Right lobe of liver (tissue), 6 donors: ENCODE data around the gene SKAP2. TPM values are rescaled to one million over a fixed set of nuclear protein-coding genes. Genes with fewer than 3 reads are reported as not detected.

Experiments used
- ATAC-seq, 4 donors: fragments of 200-7000 bp; cut with Tn5 transposase; one replicate each; pipeline ENCODE4 v1.9.1; 2020; ENCODE audit warnings: mild to moderate bottlenecking in 4 of 4, moderate library complexity in 4 of 4
- DNase-seq, 3 donors: peaks; one replicate each; pipeline ENCODE4 v3.0.0-alpha.2; 2020
- H3K27ac ChIP-seq, 3 donors: fragments of 200-600 bp; one replicate each; pipeline ENCODE4 v1.8.0; 2022
- H3K27me3 ChIP-seq, 2 donors: fragments of 200-600 bp; one replicate each; pipeline ENCODE4 v1.8.0; 2022
- H3K36me3 ChIP-seq, 4 donors: fragments of 200-600 bp; sonication (generic) in 1 of 4; one replicate each; pipeline versions ENCODE4 v1.5.1 to v1.8.0; 2017 to 2022; ENCODE audit warnings: control low read depth in 1 of 4
- H3K4me1 ChIP-seq, 4 donors: fragments of 200-600 bp; sonication (generic) in 1 of 4; one replicate each; pipeline versions ENCODE4 v1.5.1 to v1.8.0; 2017 to 2022; ENCODE audit warnings: control low read depth in 1 of 4
- H3K4me3 ChIP-seq, 3 donors: fragments of 200-600 bp; one replicate each; pipeline ENCODE4 v1.8.0; 2022
- H3K9me3 ChIP-seq, 4 donors: fragments of 200-600 bp; sonication (generic) in 1 of 4; one replicate each; pipeline versions ENCODE4 v1.5.1 to v1.8.0; 2017 to 2022; ENCODE audit warnings: control low read depth in 1 of 4
- POLR2A ChIP-seq: fragments of 450-650 bp; IDR thresholded peaks from one replicate; pipeline ENCODE4 v1.6.1; 2017; ENCODE audit warnings: antibody characterized with exemption, mild to moderate bottlenecking
- WGBS: methylation state at CpG from one replicate; pipeline ENCODE4 v1.1.6; 2018; ENCODE audit warnings: low coverage, low lambda C conversion rate; ENCODE audit not compliant: insufficient coverage; ENCODE audit errors: missing lambda C conversion rate; 5-methylcytosine and 5-hydroxymethylcytosine counted together
- intact Hi-C, 2 donors: fragments of 100-400 bp; cut with DNase I; formaldehyde crosslinking; loops; one replicate each; pipeline versions ENCODE4 v1.11.2 to v1.14.1; 2022
- total RNA-seq, 6 experiments: library from RNA; depleted of rRNA in 2 of 6; stranded (reverse); fragments of >200 nt in 2 of 6; fragmentation: NEBNext Ultra II Directional in 3 of 6; extraction: Animal tissue kit (Norgen Biotek cat#: 25700) in 3 of 6; gene quantifications; one replicate each; pipeline versions ENCODE4 v1.1.0 to v1.2.4, GENCODE V29; 2016 to 2023
- TF ChIP-seq, protein P1 (sequence below), 4 donors: fragments of 200-600 bp in 3 of 4; fragments of 450-650 bp in 1 of 4; IDR thresholded peaks; one replicate each; pipeline versions ENCODE4 v1.5.1 to v1.8.0; 2016 to 2022; ENCODE audit warnings: antibody characterized with exemption in 4 of 4, mild to moderate bottlenecking in 2 of 4
- donor health status: DM: no; HTN: yes; CAD: no.
- donor health status: DM: no; HTN: no; CAD: no.
- donor health status: DM: no; HTN: no; CAD: no.
- donor health status: DM: no; HTN: yes; CAD: no.
- donor health status: DM: no; HTN: yes; CAD: no.

Gene SKAP2
- total RNA-seq, 6 experiments from 2014 or later = 4.7 to 19.6 (median 9.0) TPM

DNA sequence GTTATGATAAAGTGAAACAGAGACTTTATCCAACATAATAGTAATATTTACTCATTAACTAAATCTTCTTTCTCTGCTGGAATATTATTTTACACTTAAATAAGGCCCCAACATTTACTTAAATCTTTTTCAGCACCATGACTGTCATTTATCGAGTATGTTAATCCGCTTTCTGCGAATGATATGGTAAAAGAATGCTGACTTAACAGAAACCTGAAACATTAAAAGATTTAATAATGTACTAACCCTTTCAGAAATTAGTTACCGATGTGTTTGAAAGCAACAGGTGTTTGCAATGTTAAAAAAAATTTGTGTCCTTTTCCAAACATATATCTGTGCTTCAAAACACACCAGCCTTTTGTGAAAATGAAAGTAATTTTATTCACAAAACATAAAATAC lies 190.5 kb downstream of the SKAP2 start:
- no peaks in the 10 kb centered on the region for H3K4me1 ChIP-seq
- no peak overlapping the region for H3K4me3 ChIP-seq
- no peaks in the 10 kb centered on the region for H3K36me3 ChIP-seq
- no peak for DNase-seq
- H3K27me3 ChIP-seq = no peaks in the 10 kb centered on the region
- intact Hi-C loops = no loop called here
- no peak overlapping the region for H3K27ac ChIP-seq
- TF ChIP-seq POLR2A = no peak
- TF ChIP-seq, protein P1, sequence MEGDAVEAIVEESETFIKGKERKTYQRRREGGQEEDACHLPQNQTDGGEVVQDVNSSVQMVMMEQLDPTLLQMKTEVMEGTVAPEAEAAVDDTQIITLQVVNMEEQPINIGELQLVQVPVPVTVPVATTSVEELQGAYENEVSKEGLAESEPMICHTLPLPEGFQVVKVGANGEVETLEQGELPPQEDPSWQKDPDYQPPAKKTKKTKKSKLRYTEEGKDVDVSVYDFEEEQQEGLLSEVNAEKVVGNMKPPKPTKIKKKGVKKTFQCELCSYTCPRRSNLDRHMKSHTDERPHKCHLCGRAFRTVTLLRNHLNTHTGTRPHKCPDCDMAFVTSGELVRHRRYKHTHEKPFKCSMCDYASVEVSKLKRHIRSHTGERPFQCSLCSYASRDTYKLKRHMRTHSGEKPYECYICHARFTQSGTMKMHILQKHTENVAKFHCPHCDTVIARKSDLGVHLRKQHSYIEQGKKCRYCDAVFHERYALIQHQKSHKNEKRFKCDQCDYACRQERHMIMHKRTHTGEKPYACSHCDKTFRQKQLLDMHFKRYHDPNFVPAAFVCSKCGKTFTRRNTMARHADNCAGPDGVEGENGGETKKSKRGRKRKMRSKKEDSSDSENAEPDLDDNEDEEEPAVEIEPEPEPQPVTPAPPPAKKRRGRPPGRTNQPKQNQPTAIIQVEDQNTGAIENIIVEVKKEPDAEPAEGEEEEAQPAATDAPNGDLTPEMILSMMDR (IDR thresholded peaks at IDR 0.05) = no peak
- no peak for ATAC-seq
- H3K9me3 ChIP-seq = no peaks in the 10 kb centered on the region
- WGBS = 69% methylated on average over 4 of the region's 4 CpGs

DNA sequence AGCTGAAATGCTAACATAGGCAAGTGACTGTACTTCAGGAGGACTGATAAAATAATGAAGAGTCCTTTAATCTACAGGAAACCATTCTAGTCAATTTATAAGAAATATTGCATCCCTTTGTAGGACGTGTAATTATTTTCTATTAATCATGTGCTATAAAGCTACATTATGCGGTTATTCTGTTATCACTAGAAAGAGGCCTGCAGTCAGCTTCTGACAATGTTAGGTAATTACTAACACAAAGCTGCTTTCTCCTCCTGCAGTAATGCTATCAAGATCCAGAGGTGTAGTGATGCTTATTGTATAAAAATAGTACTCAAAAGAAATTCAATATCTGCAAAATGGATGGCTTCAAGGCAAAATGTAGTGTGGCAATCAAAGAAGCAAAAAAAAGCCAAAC lies 191.1 kb downstream of the SKAP2 start:
- intact Hi-C loops = no loop called here
- DNase-seq = no peak
- no peaks in the 10 kb centered on the region for H3K9me3 ChIP-seq
- ATAC-seq = no peak
- no peak overlapping the region for H3K27ac ChIP-seq
- no peaks in the 10 kb centered on the region for H3K4me1 ChIP-seq
- TF ChIP-seq, protein P1 (IDR thresholded peaks at IDR 0.05) = no peak
- TF ChIP-seq POLR2A = no peak
- H3K4me3 ChIP-seq = no peak overlapping the region
- H3K36me3 ChIP-seq = no peaks in the 10 kb centered on the region
- WGBS = 59% methylated on average over 2 of the region's 2 CpGs
- H3K27me3 ChIP-seq = no peaks in the 10 kb centered on the region

DNA sequence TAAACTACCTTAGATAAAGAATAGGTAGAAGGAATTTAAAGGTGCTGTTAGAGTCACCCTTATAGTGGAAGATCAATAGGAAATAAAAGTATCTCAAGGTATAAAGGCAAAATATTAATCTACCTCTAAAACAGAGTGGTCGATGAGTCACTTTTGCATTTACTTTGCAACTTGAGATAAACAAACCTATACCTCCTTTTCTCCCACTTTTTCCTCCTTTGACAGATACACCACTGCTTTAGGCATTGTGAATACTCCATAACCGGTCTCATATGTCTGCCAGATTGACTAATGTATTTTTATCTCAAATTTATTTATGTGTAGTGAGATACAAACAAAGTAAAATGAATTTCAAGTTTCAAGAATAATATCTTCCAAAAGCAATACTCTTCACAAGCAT lies 193.5 kb downstream of the SKAP2 start:
- no peak overlapping the region for H3K4me3 ChIP-seq
- DNase-seq (no peak), ATAC-seq (no peak)
- TF ChIP-seq, protein P1 (IDR thresholded peaks at IDR 0.05) = no peak
- TF ChIP-seq POLR2A = no peak
- 68% methylated on average over 2 of the region's 2 CpGs for WGBS
- no peaks in the 10 kb centered on the region for H3K27me3 ChIP-seq
- no peaks in the 10 kb centered on the region for H3K36me3 ChIP-seq
- no peaks in the 10 kb centered on the region for H3K4me1 ChIP-seq
- intact Hi-C loops = no loop called here
- H3K9me3 ChIP-seq = no peaks in the 10 kb centered on the region
- no peak overlapping the region for H3K27ac ChIP-seq

DNA sequence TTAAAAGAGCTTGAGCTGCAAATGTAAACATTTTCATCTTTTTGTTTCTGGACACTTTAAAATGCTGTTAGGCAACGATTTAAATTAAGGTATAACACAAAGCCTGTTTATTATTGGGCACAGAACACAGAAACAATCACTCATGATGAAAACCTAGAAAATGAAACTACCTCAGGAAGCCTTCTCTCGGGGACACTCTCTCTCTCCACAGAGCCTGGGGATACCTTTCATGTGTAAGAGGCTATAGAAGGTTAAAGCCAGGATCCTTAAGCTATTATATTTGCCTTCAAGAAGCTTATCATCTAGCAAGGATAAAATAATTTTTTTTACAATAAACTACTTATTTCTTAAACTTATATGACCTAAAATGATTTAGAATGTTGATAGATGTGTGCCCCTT lies 194.1 kb downstream of the SKAP2 start:
- ATAC-seq = no peak
- 36% methylated on average over 2 of the region's 2 CpGs for WGBS
- intact Hi-C loops = no loop called here

More for the DNA sequence above, 194.1 kb downstream of the SKAP2 start:
- Histone ChIP-seq H3K4me1 (no peaks in the 10 kb centered on the region), H3K4me3 (no peak overlapping the region), H3K27ac (no peak overlapping the region), H3K36me3 (no peaks in the 10 kb centered on the region), H3K27me3 (no peaks in the 10 kb centered on the region), H3K9me3 (no peaks in the 10 kb centered on the region)
- DNase-seq = no peak
- TF ChIP-seq, protein P1 (IDR thresholded peaks at IDR 0.05) = no peak
- no peak for TF ChIP-seq POLR2A
